ENCODE data around the gene KIZ. TPM values are rescaled to one million over a fixed set of nuclear protein-coding genes. Genes with fewer than 3 reads are reported as not detected.

Gene KIZ
- 10 to 100 TPM; 21.1 to 66.6 (median 34.6) TPM for total RNA-seq

DNA sequence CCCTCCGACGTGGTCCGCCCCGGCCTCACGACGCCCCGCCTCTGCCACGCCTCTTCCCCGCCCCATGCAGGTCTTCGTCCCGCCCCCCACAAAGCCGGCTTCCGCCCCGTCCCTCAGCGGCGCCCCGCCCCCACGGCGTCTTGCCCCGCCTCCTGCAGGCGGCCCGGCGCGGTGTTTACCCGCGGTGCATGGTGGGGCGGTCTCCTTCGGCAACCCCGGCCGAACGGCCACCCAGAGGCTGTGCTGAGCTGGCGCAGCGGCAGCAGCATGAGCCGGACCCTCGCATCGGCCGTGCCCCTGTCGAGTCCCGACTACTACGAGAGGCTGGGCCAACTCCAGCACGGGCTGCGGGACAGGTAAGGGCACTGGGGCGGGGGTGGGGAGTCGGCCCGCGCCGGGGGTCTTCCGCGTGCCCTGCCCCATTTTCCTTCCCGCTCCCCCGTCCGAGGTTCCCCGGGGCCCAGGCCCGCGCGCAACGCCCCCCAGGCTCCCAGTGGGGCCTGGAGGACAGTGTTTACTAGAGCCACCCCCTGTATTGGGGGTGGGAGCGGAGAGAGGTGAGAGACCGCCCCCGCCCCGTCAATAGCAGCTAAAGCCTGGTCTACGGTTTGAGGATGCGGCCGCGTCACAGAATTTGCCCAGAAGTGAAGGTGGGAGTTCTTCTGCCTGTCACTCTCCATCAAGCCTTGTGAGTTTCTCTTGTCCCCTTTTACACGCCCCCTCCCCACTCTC, at the start of gene KIZ:
Gene KIZ (plus strand): TSS at position 234 of the 732 bp plus-strand sequence. CDS start 34 bp downstream, at position 268.
- peak; percentile 92 to 95 for ATAC-seq
- no peaks in the 10 kb centered on the region for H3K27me3 ChIP-seq
- peak; percentile 95 for DNase-seq
- intact Hi-C loops (cut with DNase I; ENCODE audit: low total_unique reads) (loop anchor here (2.0 to 5.0 kb wide), 3 partner anchors 23 to 176 kb away; partner anchors contain the start of gene XRN2), in situ Hi-C loops (cut with MboI; ENCODE audit: low sequenced_read_pairs in 4 of 4) (loop anchor here in 1 of 4 donors (25.0 kb wide), 1 partner anchor 414 kb away; the partner anchor contains the start of gene RALGAPA2)
- H3K4me3 ChIP-seq = peak within 1 kb of the TSS; percentile 94 to 100 (median 96)
- no peaks in the 10 kb centered on the region for H3K9me3 ChIP-seq
- peaks cover 7 to 17% of the 10 kb centered on the region in 2 donors for H3K4me1 ChIP-seq
- TF ChIP-seq POLR2A (IDR thresholded peaks at IDR 0.05) = peak; percentile 89 to 93
- TF ChIP-seq, protein P1, sequence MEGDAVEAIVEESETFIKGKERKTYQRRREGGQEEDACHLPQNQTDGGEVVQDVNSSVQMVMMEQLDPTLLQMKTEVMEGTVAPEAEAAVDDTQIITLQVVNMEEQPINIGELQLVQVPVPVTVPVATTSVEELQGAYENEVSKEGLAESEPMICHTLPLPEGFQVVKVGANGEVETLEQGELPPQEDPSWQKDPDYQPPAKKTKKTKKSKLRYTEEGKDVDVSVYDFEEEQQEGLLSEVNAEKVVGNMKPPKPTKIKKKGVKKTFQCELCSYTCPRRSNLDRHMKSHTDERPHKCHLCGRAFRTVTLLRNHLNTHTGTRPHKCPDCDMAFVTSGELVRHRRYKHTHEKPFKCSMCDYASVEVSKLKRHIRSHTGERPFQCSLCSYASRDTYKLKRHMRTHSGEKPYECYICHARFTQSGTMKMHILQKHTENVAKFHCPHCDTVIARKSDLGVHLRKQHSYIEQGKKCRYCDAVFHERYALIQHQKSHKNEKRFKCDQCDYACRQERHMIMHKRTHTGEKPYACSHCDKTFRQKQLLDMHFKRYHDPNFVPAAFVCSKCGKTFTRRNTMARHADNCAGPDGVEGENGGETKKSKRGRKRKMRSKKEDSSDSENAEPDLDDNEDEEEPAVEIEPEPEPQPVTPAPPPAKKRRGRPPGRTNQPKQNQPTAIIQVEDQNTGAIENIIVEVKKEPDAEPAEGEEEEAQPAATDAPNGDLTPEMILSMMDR (IDR thresholded peaks at IDR 0.05 in 4 of 5, conservative IDR thresholded peaks at IDR 0.05 in 1 of 5) = peak; percentile 50 to 56 (median 53)
- H3K27ac ChIP-seq = peak within 1 kb of the TSS; percentile 91 to 98 (median 95)
- peaks cover 0 to 1% of the 10 kb centered on the region in 2 donors for H3K36me3 ChIP-seq

GRCh38 chr20:21077809-21078345, 48.0 kb upstream of the KIZ start:
- intact Hi-C loops (cut with DNase I; ENCODE audit: low total_unique reads) (no loop called here), in situ Hi-C loops (cut with MboI; ENCODE audit: low sequenced_read_pairs in 4 of 4) (no loop called here)
- DNase-seq = no peak
- TF ChIP-seq, protein P1 (IDR thresholded peaks at IDR 0.05 in 4 of 5, conservative IDR thresholded peaks at IDR 0.05 in 1 of 5) = no peak
- TF ChIP-seq POLR2A (IDR thresholded peaks at IDR 0.05) = no peak
- H3K27me3 ChIP-seq = peaks cover 0 to 4% (median 0%) of the 10 kb centered on the region in 3 donors
- H3K36me3 ChIP-seq = no peaks in the 10 kb centered on the region
- H3K4me3 ChIP-seq = no peak overlapping the region
- H3K4me1 ChIP-seq = no peaks in the 10 kb centered on the region
- no peaks in the 10 kb centered on the region for H3K9me3 ChIP-seq
- H3K27ac ChIP-seq = no peak overlapping the region
- no peak for ATAC-seq

DNA sequence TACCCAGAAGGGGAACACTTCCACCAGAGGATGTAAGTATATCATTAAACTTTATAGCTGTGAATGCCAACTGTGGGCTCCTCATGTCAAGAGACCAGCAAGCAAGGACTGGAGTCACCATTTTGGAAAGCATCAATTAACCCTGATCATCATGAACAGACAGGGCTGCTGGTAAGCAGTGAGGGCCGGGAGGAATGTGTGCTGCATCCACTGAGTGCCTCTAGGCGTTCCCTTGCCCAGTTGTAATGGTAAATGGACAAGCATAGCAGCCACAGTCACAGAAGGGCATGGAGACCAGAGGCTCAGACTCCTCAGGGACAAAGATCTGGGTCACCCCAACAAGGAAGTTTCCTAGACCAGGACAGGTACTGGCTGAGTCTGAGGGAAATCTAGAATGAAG, 43.3 kb upstream of the KIZ start:
- intact Hi-C loops (cut with DNase I; ENCODE audit: low total_unique reads) (no loop called here), in situ Hi-C loops (cut with MboI; ENCODE audit: low sequenced_read_pairs in 4 of 4) (no loop called here)
- Histone ChIP-seq H3K27me3 (peaks cover 0 to 4% (median 0%) of the 10 kb centered on the region in 3 donors), H3K4me1 (no peaks in the 10 kb centered on the region), H3K9me3 (no peaks in the 10 kb centered on the region), H3K27ac (no peak overlapping the region), H3K36me3 (no peaks in the 10 kb centered on the region), H3K4me3 (no peak overlapping the region)
- DNase-seq (no peak), ATAC-seq (no peak)
- TF ChIP-seq POLR2A (IDR thresholded peaks at IDR 0.05) = no peak
- TF ChIP-seq, protein P1 (IDR thresholded peaks at IDR 0.05 in 4 of 5, conservative IDR thresholded peaks at IDR 0.05 in 1 of 5) = no peak

- Histone ChIP-seq H3K4me1 (no peaks in the 10 kb centered on the region), H3K27ac (no peak overlapping the region), H3K36me3 (no peaks in the 10 kb centered on the region), H3K27me3 (peaks cover 0 to 11% (median 2%) of the 10 kb centered on the region in 3 donors), H3K9me3 (no peaks in the 10 kb centered on the region), H3K4me3 (no peak overlapping the region)
- in situ Hi-C loops (cut with MboI; ENCODE audit: low sequenced_read_pairs in 4 of 4) (no loop called here), intact Hi-C loops (cut with DNase I; ENCODE audit: low total_unique reads) (no loop called here)
- no peak for TF ChIP-seq POLR2A (IDR thresholded peaks at IDR 0.05)
- TF ChIP-seq, protein P1 (IDR thresholded peaks at IDR 0.05 in 4 of 5, conservative IDR thresholded peaks at IDR 0.05 in 1 of 5) = no peak
- ATAC-seq (no peak), DNase-seq (no peak)
Observed at GRCh38 chr20:21083825-21084325, 42.0 kb upstream of the KIZ start.
